Psoas muscle (tissue), 8 donors: ENCODE data around the gene PMEPA1. TPM values are rescaled to one million over a fixed set of nuclear protein-coding genes. Genes with fewer than 3 reads are reported as not detected.

Experiments
- ATAC-seq, 4 donors: fragments of 200-7000 bp; cut with Tn5 transposase; one replicate each; pipeline ENCODE4 v1.9.1; 2020; ENCODE audit warnings: moderate library complexity in 3 of 4, mild to moderate bottlenecking in 2 of 4
- DNase-seq, 2 donors: peaks; one replicate each; pipeline ENCODE4 v3.0.0-alpha.2; 2020
- H3K27ac ChIP-seq: fragments of 200-600 bp; one replicate; pipeline ENCODE4 v1.8.0; 2022
- H3K27me3 ChIP-seq, 3 donors: fragments of 200-600 bp in 1 of 3; one replicate each; pipeline versions ENCODE4 v1.6.1 to v1.8.0; 2013 to 2022; ENCODE audit warnings: low read length in 2 of 3, mild to moderate bottlenecking in 2 of 3, moderate library complexity in 1 of 3; ENCODE audit not compliant: insufficient read depth in 3 of 3
- H3K36me3 ChIP-seq, 2 donors: fragments of 200-600 bp in 1 of 2; one replicate each; pipeline versions ENCODE4 v1.6.1 to v1.8.0; 2013 to 2022; ENCODE audit warnings: low read depth in 1 of 2, mild to moderate bottlenecking in 1 of 2, moderate library complexity in 1 of 2; ENCODE audit not compliant: insufficient read depth in 1 of 2
- H3K4me1 ChIP-seq: fragments of 200-600 bp; one replicate; pipeline ENCODE4 v1.8.0; 2022
- H3K4me3 ChIP-seq: fragments of 200-600 bp; one replicate; pipeline ENCODE4 v1.8.0; 2022; ENCODE audit warnings: mild to moderate bottlenecking
- H3K9me3 ChIP-seq: fragments of 200-600 bp; one replicate; pipeline ENCODE4 v1.8.0; 2022
- CTCF ChIP-seq: fragments of 200-600 bp; IDR thresholded peaks from one replicate; pipeline ENCODE4 v1.8.0; 2022; ENCODE audit warnings: antibody characterized with exemption
- WGBS, 3 donors: extraction: QIAGEN DNeasy Blood & Tissue Kit; methylation state at CpG; one replicate each; pipeline versions ENCODE4 v1.1.6 to v1.1.7; 2013; 5-methylcytosine and 5-hydroxymethylcytosine counted together
- intact Hi-C, 2 donors: fragments of 100-400 bp; cut with DNase I; formaldehyde crosslinking; loops; one replicate each; pipeline versions ENCODE4 v1.11.0 to v1.14.2; 2022
- polyA plus RNA-seq, 3 donors: library from polyadenylated mRNA; stranded (reverse); fragments of 200-250 nt; gene quantifications; one replicate each; pipeline ENCODE4 v1.2.3, GENCODE V29; 2013
- total RNA-seq, 4 donors: library from RNA; stranded (reverse); fragmentation: NEBNext Ultra II Directional in 2 of 4; extraction: Animal tissue kit (Norgen Biotek cat#: 25700) in 2 of 4; gene quantifications; one replicate each; pipeline versions ENCODE4 v1.2.1 to v1.2.4, GENCODE V29; 2021 to 2023
- donor health status: healthy with polysubstance abuse.
- donor health status: DM: no; HTN: no; CAD: no; lungs with moderate emphysema.
- donor health status: Bipolar disorder and iron deficiency.
- donor health status: healthy.
- donor health status: DM: yes; HTN: yes; CAD: no.
- donor health status: DM: no; HTN: no; CAD: no.
- donor health status: DM: no; HTN: no; CAD: no.
- donor health status: DM: yes; HTN: yes; CAD: no.

Gene PMEPA1
- total and polyA plus RNA-seq, 7 donors, result 8.9 to 34.0 (median 17.1) TPM

- no peak for TF ChIP-seq CTCF
- intact Hi-C loops, result no loop called here
- no peak for ATAC-seq
- peaks cover 38% of the 10 kb centered on the region for H3K4me1 ChIP-seq
- no peak for DNase-seq
- H3K27ac ChIP-seq, result no peak overlapping the region
- no peaks in the 10 kb centered on the region for H3K27me3 ChIP-seq
- H3K36me3 ChIP-seq, result no peaks in the 10 kb centered on the region
- H3K4me3 ChIP-seq, result no peak overlapping the region
- no peaks in the 10 kb centered on the region for H3K9me3 ChIP-seq
- 51 to 78% (median 53%) methylated on average over 10 of the region's 10 CpGs for WGBS, 3 donors
These were observed 17.4 kb downstream of the PMEPA1 start for GRCh38 chr20:57692393-57692792.

DNA sequence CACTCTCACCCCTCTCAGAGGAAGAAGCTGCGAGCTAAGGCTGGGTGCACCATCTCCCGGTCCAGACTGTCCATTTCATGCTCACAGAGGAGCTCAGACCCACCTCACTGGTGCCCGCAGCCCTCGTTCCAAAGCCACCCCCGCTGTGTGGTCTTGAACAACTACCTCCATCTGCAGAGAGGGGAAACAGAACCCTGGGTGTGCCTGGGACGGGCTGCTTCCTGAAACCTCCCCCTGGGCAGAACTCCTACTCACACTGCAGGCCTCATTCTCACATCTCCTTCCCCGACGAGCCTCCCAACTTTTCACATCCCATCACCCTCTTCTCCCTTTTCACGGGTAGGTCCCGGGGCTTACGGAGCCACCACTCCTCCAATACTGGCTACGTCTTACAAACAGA lies 18.1 kb downstream of the PMEPA1 start:
- Histone ChIP-seq H3K4me3 (no peak overlapping the region), H3K27me3 (no peaks in the 10 kb centered on the region), H3K9me3 (no peaks in the 10 kb centered on the region), H3K27ac (no peak overlapping the region), H3K4me1 (peaks cover 35% of the 10 kb centered on the region), H3K36me3 (no peaks in the 10 kb centered on the region)
- intact Hi-C loops, result no loop called here
- no peak for TF ChIP-seq CTCF
- no peak for DNase-seq
- WGBS, 3 donors, result 78 to 83% (median 81%) methylated on average over 11 to 12 of the region's 12 CpGs
- ATAC-seq, result no peak

GRCh38 chr20:57690525-57690924 lies 19.3 kb downstream of the PMEPA1 start:
- intact Hi-C loops, result no loop called here
- Histone ChIP-seq H3K27me3 (no peaks in the 10 kb centered on the region), H3K4me1 (peaks cover 37% of the 10 kb centered on the region), H3K4me3 (no peak overlapping the region), H3K36me3 (no peaks in the 10 kb centered on the region), H3K27ac (no peak overlapping the region), H3K9me3 (no peaks in the 10 kb centered on the region)
- TF ChIP-seq CTCF, result no peak
- DNase-seq (no peak), ATAC-seq (no peak)
- WGBS, 3 donors, result 88 to 92% (median 89%) methylated on average over 15 of the region's 15 CpGs

DNA sequence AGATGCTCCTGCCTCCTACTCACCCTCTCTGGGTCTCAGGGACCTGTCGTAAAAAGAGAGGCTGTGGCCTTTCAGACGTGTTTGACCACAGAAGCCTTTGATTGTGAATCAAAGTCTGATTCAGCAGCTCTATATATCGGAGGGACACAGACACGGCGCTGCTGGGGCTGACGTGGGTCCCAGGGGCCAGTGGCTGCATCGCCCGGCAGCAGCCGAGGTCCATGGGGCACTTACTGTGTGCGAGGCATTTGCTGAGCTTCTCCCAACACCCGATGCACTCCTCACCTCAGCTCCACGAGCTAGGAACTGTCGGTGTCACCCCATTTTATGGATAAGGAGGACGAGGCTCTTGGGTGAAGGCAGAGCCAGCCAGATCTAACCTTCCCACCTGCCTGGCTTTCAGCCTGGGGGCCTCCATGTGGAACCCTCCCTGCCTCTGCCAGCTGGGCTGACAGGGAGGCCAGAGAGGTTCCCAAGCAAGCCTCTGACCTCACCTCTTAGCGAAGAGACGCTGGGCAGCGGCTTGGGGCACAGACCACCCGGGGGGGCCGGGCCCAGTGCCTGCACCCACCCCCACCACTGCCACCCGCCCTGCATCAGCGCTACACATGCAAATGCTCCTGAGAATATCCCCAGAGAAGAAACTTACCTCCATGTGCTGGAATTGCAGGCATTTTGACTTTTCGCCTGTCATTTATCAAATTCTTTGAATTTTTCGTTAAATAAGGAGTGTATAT lies 19.9 kb downstream of the PMEPA1 start:
- no peak for TF ChIP-seq CTCF
- DNase-seq, result no peak
- no peaks in the 10 kb centered on the region for H3K36me3 ChIP-seq
- H3K4me3 ChIP-seq, result no peak overlapping the region
- H3K27me3 ChIP-seq, result no peaks in the 10 kb centered on the region
- intact Hi-C loops, result no loop called here
- ATAC-seq, result no peak
- H3K27ac ChIP-seq, result no peak overlapping the region
- H3K9me3 ChIP-seq, result no peaks in the 10 kb centered on the region
- WGBS, 3 donors, result 89 to 94% (median 92%) methylated on average over 23 of the region's 23 CpGs
- H3K4me1 ChIP-seq, result peaks cover 41% of the 10 kb centered on the region

DNA sequence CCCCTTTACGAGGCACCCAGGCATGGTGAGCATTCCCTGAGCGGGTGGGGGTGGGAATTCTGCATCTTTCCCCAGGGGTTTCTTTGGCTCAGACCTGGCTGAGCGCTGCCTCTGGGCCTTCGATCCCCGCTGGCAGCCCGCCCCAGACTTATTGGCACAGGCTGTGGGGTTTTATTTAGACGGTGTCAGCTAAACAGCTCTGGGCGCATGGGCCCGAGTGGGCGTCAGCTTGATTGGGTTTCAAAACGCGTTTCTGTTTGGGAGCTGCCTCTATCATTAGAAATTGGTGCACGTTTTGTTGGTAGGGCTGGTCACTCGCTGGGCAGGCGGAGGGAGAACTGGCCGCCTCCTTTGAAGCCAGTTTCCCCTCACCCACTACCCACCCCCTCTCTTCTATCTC lies 21.0 kb downstream of the PMEPA1 start:
- TF ChIP-seq CTCF, result no peak
- DNase-seq (peak; percentile 54 to 73), ATAC-seq (peak in 1 of 4 donors; percentile 52)
- Histone ChIP-seq H3K36me3 (no peaks in the 10 kb centered on the region), H3K27me3 (no peaks in the 10 kb centered on the region), H3K4me1 (peaks cover 46% of the 10 kb centered on the region), H3K9me3 (no peaks in the 10 kb centered on the region), H3K27ac (no peak overlapping the region), H3K4me3 (peak overlapping the region; percentile 7)
- WGBS, 3 donors, result 28 to 61% (median 37%) methylated on average over 15 to 16 of the region's 16 CpGs
- intact Hi-C loops, result no loop called here
